ENCODE results near the gene OLFML2A.

Gene OLFML2A

DNA sequence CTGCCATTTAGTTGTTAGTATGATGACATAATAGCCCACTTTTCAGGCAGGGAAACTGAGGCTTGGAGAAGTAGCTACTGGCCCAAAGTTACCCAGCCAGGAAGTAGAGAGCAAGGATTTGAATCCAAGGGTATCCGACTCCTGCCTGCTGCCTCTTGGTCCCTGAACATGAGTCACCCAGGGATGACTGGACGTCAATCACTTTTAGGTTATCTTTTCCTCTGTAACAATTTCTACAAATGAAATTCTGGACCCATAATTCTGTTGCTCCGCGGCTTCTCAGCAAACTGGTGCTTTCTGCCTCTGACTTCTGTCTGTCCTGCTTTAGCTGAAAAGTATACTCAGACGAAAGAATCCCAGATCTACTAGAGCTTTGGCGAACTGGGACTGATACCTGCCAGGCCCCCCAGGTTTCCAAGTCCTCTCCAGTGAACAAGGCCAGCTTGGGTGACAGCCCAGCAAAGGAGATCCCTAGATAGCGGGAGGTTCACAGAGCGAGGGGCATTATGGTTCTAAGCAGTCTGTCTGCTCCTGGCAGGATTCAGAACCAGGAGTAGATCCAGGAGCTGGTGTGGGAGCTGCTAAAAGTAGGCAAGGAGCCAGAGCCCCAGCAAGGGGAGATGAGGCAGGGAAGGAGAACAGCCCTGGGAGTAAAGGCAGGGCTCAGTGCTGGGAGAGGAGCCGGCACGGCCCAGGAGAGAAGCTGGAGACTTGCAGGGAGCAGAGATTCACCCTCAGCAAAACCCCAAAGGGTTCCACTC, 20.6 kb downstream of the OLFML2A start:
- no peak for DNase-seq (ENCODE audit: low read depth, low spot score)

GRCh38 chr9:124799274-124800006, 22.5 kb downstream of the OLFML2A start:
- DNase-seq (ENCODE audit: low read depth, low spot score): no peak

GRCh38 chr9:124800306-124801259, 23.6 kb downstream of the OLFML2A start:
- no peak for DNase-seq (ENCODE audit: low read depth, low spot score)

DNA sequence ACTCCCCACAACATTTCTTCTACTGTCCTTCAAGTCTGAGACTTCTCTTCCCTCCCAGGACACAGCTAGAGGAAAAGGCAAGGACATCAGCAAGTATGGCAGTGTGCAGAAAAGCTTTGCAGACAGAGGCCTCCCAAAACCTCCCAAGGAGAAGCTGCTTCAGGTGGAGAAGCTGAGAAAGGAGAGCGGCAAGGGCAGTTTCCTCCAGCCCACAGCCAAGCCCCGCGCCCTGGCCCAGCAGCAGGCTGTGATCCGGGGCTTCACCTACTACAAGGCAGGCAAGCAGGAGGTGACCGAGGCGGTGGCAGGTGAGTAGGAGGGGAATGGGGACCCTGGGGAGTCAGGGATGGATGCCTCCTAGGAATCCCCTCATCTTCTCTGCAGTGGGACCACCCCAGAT, 24.4 kb downstream of the OLFML2A start:
- no peak for DNase-seq (ENCODE audit: low read depth, low spot score)

GRCh38 chr9:124802426-124802825, 25.5 kb downstream of the OLFML2A start:
- DNase-seq (ENCODE audit: low read depth, low spot score): no peak

GRCh38 chr9:124803911-124804310, 27.0 kb downstream of the OLFML2A start:
- no peak for DNase-seq (ENCODE audit: low read depth, low spot score)

- no peak for DNase-seq (ENCODE audit: low read depth, low spot score)
Measured at GRCh38 chr9:124805186-124805585, 28.3 kb downstream of the OLFML2A start.

DNA sequence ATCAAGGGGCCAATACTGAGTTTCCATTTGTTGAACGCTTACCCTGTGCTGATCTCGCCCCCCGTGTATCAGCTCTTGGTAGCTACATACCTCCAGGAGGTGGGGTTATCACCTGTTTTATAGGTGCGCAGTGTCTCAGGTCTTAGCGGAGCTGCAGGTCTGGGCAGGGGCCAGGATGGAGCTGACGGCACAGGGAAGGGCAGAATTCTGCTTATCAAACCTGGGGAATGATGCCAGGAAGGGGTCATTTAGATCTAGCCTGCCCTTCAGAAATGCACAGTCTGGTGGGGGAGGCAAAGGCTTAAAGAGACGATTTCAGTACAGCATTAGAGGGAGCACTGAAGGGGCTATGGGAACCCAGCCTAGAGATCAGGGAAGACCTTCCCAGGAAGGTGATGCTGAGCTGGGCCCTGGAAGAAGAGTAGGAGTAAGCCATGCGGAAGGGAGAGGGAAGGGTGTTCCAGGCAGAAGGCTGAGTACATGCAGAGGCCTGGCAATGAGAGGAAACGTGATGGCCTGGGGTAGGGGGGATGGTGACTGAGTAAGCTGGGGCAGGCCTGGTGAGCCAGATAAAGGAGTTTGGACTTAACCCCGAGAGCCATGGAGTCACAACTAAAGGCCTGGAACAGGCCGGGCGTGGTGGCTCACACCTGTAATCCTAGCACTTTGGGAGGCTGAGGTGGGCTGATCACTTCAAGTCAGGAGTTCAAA, 31.5 kb downstream of the OLFML2A start:
- no peak for DNase-seq (ENCODE audit: low read depth, low spot score)

GRCh38 chr9:124809211-124809610, 32.3 kb downstream of the OLFML2A start:
- no peak for DNase-seq (ENCODE audit: low read depth, low spot score)

DNA sequence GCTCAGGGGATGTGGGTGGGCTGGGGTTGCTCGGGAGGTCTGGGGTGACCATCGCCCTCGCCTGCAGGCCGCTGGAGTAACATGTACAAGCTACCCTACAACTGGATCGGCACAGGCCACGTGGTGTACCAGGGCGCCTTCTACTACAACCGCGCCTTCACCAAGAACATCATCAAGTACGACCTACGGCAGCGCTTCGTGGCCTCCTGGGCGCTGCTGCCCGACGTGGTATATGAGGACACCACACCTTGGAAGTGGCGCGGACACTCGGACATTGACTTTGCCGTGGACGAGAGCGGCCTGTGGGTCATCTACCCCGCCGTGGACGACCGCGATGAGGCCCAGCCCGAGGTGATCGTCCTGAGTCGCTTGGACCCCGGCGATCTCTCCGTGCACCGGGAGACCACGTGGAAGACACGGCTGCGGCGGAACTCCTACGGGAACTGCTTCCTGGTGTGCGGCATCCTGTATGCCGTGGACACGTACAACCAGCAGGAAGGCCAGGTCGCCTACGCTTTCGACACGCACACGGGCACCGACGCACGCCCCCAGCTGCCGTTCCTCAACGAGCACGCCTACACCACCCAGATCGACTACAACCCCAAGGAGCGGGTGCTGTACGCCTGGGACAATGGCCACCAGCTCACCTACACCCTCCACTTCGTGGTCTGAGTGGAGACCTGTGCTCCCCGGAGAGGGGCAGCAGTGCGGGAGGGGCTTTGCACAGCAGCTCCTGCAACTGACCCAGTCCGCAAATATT, 33.0 kb downstream of the OLFML2A start:
- no peak for DNase-seq (ENCODE audit: low read depth, low spot score)

- DNase-seq (ENCODE audit: low read depth, low spot score): no peak
Measured at GRCh38 chr9:124810663-124811355, 33.9 kb downstream of the OLFML2A start.

DNA sequence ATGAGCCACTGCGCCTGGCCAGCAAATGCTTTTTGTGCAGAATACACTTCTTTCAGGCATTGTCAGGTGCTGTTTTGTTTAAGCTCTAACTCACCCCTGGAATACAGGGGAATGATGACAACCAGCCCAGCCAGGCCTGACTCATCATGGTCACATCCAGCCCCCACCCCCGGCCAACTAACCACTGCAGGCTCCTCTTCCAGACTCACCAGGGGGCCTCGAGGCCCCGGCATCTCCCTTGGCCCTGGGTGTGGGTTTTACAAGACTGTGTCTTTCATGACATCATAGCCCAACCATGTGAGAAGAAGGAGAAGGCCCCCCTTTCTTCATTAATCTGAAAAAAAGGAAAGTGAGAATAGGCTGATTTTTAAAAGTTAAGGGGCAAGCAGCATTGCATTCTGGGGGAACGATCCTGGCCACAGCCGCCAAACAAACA, 35.5 kb downstream of the OLFML2A start:
- DNase-seq (ENCODE audit: low read depth, low spot score): no peak

DNA sequence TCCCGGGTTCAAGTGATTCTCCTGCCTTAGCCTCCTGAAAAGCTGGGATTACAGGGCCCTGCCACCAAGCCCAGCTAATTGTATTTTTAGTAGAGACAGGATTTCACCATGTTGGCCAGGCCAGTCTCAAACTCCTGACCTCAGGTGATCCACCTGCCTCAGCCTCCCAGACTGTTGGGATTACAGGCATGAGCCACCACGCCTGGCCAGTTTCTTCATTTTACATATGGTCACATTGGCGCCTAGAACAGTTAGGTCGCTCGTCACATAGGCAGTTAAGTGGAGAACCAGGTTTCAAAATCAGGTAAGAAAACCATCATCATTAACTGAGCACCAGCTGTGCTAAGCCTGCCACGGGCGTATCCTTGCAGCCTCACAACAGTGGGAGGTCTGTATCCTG, 36.1 kb downstream of the OLFML2A start:
- DNase-seq (ENCODE audit: low read depth, low spot score): no peak

GRCh38 chr9:124813501-124814163, 36.7 kb downstream of the OLFML2A start:
- no peak for DNase-seq (ENCODE audit: low read depth, low spot score)

DNA sequence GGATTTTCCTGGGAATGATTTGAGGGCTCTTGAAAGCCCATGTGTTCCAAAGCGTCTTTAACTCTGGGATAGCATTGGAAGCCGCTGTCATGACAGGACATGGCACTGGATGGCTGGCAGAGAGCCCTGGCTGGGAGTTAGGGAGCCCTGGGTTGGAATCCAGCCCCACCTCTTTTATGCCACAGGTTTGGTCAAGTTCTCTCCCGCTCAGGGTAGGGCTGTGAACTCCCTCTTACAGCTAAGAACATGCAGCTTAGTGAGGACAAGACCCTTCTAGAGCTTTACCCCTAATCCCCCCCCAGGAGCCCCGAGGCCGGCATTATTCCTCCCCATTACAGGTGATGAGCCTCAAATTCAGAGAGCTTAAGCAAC, 37.2 kb downstream of the OLFML2A start:
- DNase-seq (ENCODE audit: low read depth, low spot score): no peak

DNA sequence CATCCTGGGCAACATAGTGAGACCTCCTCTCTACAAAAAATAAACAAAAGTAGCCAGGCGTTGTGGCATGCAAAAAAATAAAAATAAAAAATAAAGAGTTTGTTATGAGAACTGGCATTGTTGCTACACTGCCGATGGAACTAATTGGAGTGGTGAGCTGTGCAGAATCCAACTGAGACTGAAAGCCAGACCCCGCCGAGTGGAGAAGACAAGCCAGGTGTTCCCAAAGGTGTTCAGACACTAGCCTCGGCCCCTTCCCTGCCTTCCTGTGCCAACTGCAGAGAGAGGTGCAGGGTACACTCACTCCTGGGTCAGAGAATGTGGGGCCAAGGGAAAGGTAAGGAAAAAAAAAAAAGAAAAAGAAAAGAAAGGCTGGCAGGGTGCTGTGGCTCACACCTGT, 38.7 kb downstream of the OLFML2A start:
- no peak for DNase-seq (ENCODE audit: low read depth, low spot score)

DNA sequence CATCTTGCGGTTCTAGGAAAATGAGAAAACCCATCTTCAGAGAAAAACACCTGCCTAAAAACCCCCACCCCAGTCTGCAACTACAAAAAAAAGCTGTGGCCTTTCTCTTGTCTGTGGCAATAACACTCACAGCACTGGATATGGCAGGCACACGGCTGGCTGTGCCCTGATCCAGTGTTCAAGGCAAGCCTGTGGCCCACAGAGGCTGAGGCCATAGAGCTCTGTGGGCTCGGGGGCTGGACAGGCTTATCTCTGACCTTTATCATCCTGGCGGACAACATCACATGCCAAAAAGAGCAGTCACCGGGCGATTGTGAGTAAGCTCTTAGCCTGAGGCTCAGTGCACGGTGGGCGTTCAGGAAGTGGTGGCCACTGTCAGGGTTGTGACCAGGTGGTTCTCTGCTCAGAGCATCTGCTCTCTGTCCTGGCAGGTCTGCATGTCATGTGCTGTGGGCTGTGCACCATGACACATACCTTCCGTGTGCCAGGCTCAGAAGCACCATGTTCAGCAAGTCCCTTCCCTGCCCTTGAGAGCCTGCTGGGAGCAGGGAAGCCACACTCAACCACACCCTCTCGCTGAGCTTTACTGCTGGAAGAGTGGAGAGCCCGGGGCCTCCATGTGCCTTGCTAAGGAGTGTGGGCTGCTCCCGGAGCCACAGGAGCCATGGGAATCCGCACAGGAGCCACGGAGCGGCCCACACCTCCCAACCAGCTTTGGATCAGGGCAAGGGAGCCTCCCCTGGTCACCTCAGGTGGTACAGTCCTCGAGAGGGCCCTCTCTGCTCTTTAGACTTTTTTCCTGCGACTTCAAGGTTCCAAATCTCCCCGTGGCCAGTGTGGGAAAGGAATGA, 41.7 kb downstream of the OLFML2A start:
- no peak for DNase-seq (ENCODE audit: low read depth, low spot score)
